A172 (cell line): ENCODE results near the gene TMEM151B. TPM values are rescaled to one million over a fixed set of nuclear protein-coding genes. Genes with fewer than 3 reads are reported as not detected.

Source experiments
- DNase-seq: peaks from one replicate; pipeline ENCODE4 v3.0.0-alpha.2; 2015; ENCODE audit warnings: low spot score
- total RNA-seq: library from RNA; depleted of rRNA; stranded (reverse); fragments of >200 nt; shearing (Covaris generic); gene quantifications from 2 replicates; pipeline ENCODE4 v1.2.3, GENCODE V29; 2014

Gene TMEM151B
- total RNA-seq, 1 experiment from 2014 or later = 1.3 TPM

- DNase-seq = peak; percentile 79
Measured at GRCh38 chr6:44278774-44279697, 8.8 kb downstream of the TMEM151B start.

- DNase-seq = no peak
Measured at GRCh38 chr6:44284121-44284520, 13.9 kb downstream of the TMEM151B start.

- no peak for DNase-seq
Measured at GRCh38 chr6:44284867-44285266, 14.6 kb downstream of the TMEM151B start.

GRCh38 chr6:44285552-44286284, 15.5 kb downstream of the TMEM151B start:
- peak; percentile 24 for DNase-seq

GRCh38 chr6:44286285-44286565, 16.0 kb downstream of the TMEM151B start:
- no peak for DNase-seq

- no peak for DNase-seq
Measured at GRCh38 chr6:44286747-44287146, 16.5 kb downstream of the TMEM151B start.

- DNase-seq = no peak
Measured at GRCh38 chr6:44289726-44290260, 19.5 kb downstream of the TMEM151B start.

GRCh38 chr6:44291841-44292240, 21.6 kb downstream of the TMEM151B start:
- no peak for DNase-seq

GRCh38 chr6:44292661-44293365, 22.6 kb downstream of the TMEM151B start:
- no peak for DNase-seq

GRCh38 chr6:44294832-44295791, 24.9 kb downstream of the TMEM151B start:
- no peak for DNase-seq

- no peak for DNase-seq
Measured at GRCh38 chr6:44297063-44298038, 27.1 kb downstream of the TMEM151B start.

- no peak for DNase-seq
Measured at GRCh38 chr6:44298055-44298803, 28.0 kb downstream of the TMEM151B start.

- DNase-seq = no peak
Measured at GRCh38 chr6:44298864-44299263, 28.6 kb downstream of the TMEM151B start.

GRCh38 chr6:44300292-44300823, 30.1 kb downstream of the TMEM151B start:
- DNase-seq = no peak

- no peak for DNase-seq
Measured at GRCh38 chr6:44301106-44301505, 30.9 kb downstream of the TMEM151B start.

GRCh38 chr6:44301782-44302564, 31.7 kb downstream of the TMEM151B start:
- DNase-seq = no peak

GRCh38 chr6:44302856-44303255, 32.6 kb downstream of the TMEM151B start:
- DNase-seq = no peak

- DNase-seq = no peak
Measured at GRCh38 chr6:44303842-44304241, 33.6 kb downstream of the TMEM151B start.
